PC-3 (cell line): ENCODE measurements around the gene LYRM9. TPM values are rescaled to one million over a fixed set of nuclear protein-coding genes. Genes with fewer than 3 reads are reported as not detected.
"Not testable (repeated sequence)": the region's sequence is repeated elsewhere in the genome, so short reads cannot be mapped to it uniquely, and the experiment has no call there.

ENCODE experiments used
- ATAC-seq: fragments of 200-7000 bp; cut with Tn5 transposase; 2 replicates; pipeline ENCODE4 v1.9.1; 2020; ENCODE audit warnings: mild to moderate bottlenecking, moderate library complexity
- BruUV-seq: library from RNA; stranded (reverse); fragments of 400-500 nt; replicated peaks from 2 replicates; lab custom pipeline; 2021; lab: Mats Ljungman, UMichigan
- CTCF ChIA-PET: fragments of 300-600 bp; sonication (Branson Sonifier 250); formaldehyde crosslinking; loops from one replicate; lab custom pipeline; 2022; ENCODE audit warnings: antibody characterized with exemption; lab: Charles Lee
- POLR2A ChIA-PET: fragments of 300-600 bp; sonication (Branson Sonifier 250); formaldehyde crosslinking; loops from one replicate; lab custom pipeline; 2022; ENCODE audit warnings: antibody characterized with exemption; ENCODE audit not compliant: unreplicated experiment; lab: Charles Lee
- DNase-seq: peaks from one replicate; pipeline ENCODE4 v3.0.0-alpha.2; 2015
- H2AFZ ChIP-seq: fragments of 300-600 bp; sonication (generic); 2 replicates; pipeline ENCODE4 v1.6.0; 2016; ENCODE audit warnings: antibody characterized with exemption, low read length
- H3F3A ChIP-seq: fragments of 300-600 bp; sonication (generic); one replicate; pipeline ENCODE4 v1.6.0; 2017; ENCODE audit warnings: antibody characterized with exemption, low read length, control low read depth, mild to moderate bottlenecking; ENCODE audit not compliant: unreplicated experiment
- H3K27ac ChIP-seq: fragments of 300-600 bp; sonication (generic); 2 replicates; pipeline ENCODE4 v1.5.1; 2016; ENCODE audit warnings: mild to moderate bottlenecking, low read length
- H3K27me3 ChIP-seq: fragments of 300-600 bp; sonication (generic); 2 replicates; pipeline ENCODE4 v1.6.1; 2016; ENCODE audit warnings: low read length, mixed read lengths
- H3K36me3 ChIP-seq: fragments of 300-600 bp; sonication (generic); 2 replicates; pipeline ENCODE4 v1.6.1; 2016; ENCODE audit warnings: low read depth, mixed run types, low read length, mixed read lengths
- H3K4me1 ChIP-seq: fragments of 300-600 bp; sonication (generic); 2 replicates; pipeline ENCODE4 v1.5.1; 2016; ENCODE audit warnings: low read length; ENCODE audit not compliant: insufficient read depth
- H3K4me2 ChIP-seq: fragments of 300-600 bp; sonication (generic); 2 replicates; pipeline ENCODE4 v1.6.0; 2016; ENCODE audit warnings: low read length
- H3K4me3 ChIP-seq: fragments of 300-600 bp; sonication (generic); 2 replicates; pipeline ENCODE4 v1.5.1; 2016; ENCODE audit warnings: mild to moderate bottlenecking, low read length, mixed read lengths
- H3K79me2 ChIP-seq: fragments of 300-600 bp; sonication (generic); 2 replicates; pipeline ENCODE4 v1.6.1; 2017; ENCODE audit warnings: low read length, mixed read lengths
- H3K9ac ChIP-seq: fragments of 300-600 bp; sonication (generic); 2 replicates; pipeline ENCODE4 v1.6.0; 2016; ENCODE audit warnings: mild to moderate bottlenecking, low read length
- H3K9me2 ChIP-seq: fragments of 300-600 bp; sonication (generic); replicated peaks from 2 replicates; pipeline ENCODE4 v1.6.1; 2016; ENCODE audit warnings: mixed run types, low read length, mixed read lengths
- H3K9me3 ChIP-seq: fragments of 300-600 bp; sonication (generic); 2 replicates; pipeline ENCODE4 v1.6.1; 2016; ENCODE audit warnings: low read length, mixed read lengths
- H4K20me1 ChIP-seq: fragments of 300-600 bp; sonication (generic); 2 replicates; pipeline ENCODE4 v1.6.1; 2016; ENCODE audit warnings: low read length, mixed read lengths
- EZH2 ChIP-seq: fragments of 300-600 bp; sonication (generic); IDR thresholded peaks from one replicate; pipeline ENCODE4 v1.6.1; 2017; ENCODE audit warnings: antibody characterized with exemption, mild to moderate bottlenecking, low read length; ENCODE audit not compliant: unreplicated experiment
- EZH2phosphoT487 ChIP-seq: fragments of 300-600 bp; sonication (generic); IDR thresholded peaks from 2 replicates; pipeline ENCODE4 v1.6.1; 2018; ENCODE audit warnings: mild to moderate bottlenecking, antibody characterized with exemption, low read length, borderline replicate concordance
- intact Hi-C: fragments of 100-400 bp; cut with micrococcal nuclease; formaldehyde crosslinking; loops from 2 replicates; pipeline ENCODE4 v1.9.0; 2023
- total RNA-seq: library from RNA; depleted of rRNA; stranded (reverse); fragments of >200 nt; gene quantifications from 2 replicates; pipeline ENCODE4 v1.2.3, GENCODE V29; 2014
- TF ChIP-seq, protein P1 (sequence below): fragments of 300-600 bp; sonication (generic); conservative IDR thresholded peaks from 2 replicates; pipeline ENCODE4 v1.5.1; 2017; ENCODE audit warnings: antibody characterized with exemption, low read depth, mild to moderate bottlenecking, low read length

LYRM9 gene
- total RNA-seq, 1 experiment from 2014 or later = 0.58 TPM

DNA sequence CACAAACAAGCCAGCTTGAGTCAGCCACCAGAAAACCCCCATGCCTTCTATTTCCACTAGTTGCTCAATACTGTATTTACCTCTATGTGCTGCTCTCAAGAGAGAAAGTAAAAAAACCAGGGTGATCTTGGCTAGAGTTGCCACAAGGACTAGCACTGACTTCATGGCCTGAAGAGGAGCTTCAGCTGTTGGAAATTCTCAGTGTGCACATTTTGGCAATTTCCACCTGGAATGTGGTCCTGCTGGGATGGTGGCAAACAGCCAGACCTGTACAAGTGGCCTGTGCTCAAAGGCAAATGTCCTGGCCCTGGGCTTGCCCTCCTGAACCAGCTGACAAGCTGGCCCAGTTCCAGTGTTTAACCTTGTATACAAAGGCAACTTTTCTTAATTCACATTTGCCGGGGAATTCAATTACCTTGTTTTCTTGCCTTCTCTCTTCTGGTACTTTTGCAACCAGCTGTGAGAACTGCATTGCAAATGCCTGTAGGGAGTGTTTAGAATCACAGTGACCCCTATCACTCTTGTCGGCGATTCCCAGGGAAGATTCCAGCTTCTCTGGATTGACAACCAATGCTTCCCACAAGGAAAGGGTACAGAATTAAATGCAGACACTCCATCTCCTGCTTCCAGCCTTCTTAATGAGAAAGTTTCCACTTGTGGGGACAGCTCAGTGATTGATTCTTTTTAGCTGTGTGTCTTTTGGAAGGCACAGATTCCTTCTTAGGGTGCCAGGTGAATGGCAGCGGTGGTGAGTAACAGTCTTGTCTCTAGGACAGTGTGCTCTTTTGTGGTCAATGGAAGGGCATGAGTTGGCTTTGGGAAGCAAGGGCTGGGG is 53.4 kb downstream of the LYRM9 start:
- H3K4me1 ChIP-seq, CTCF ChIA-PET, POLR2A ChIA-PET, H3K9me3 ChIP-seq, H3K27me3 ChIP-seq, ATAC-seq, H3K36me3 ChIP-seq, H3F3A ChIP-seq, intact Hi-C loops, H3K27ac ChIP-seq, DNase-seq, H3K4me2 ChIP-seq, BruUV-seq, H3K4me3 ChIP-seq, H3K9ac ChIP-seq, H3K9me2 ChIP-seq, H2AFZ ChIP-seq, H4K20me1 ChIP-seq, H3K79me2 ChIP-seq: not testable (repeated sequence)

DNA sequence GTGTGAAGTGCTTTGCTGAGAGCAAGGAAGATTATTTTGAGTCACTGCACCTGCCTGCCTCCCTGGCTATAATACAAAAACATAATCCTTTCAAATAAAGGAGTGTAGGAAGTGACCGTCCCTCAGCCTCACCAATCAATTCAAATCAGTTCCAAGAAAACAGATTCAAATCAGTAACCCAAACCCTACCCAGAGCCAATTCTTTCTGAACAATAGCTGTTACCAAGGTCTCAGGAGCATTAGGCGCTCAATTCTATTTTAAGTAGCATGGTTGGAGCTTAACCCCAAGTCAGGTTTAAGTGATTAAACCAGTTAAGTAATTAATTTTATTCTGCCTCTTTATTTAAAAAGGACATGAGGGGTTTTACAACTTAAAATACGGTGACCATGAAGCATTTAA is 54.6 kb downstream of the LYRM9 start:
- H2AFZ ChIP-seq, CTCF ChIA-PET, H3K4me2 ChIP-seq, H3K9me2 ChIP-seq, H3K4me1 ChIP-seq, H3K9me3 ChIP-seq, H3F3A ChIP-seq, DNase-seq, POLR2A ChIA-PET, H3K36me3 ChIP-seq, ATAC-seq, H3K79me2 ChIP-seq, H4K20me1 ChIP-seq, H3K27ac ChIP-seq, intact Hi-C loops, H3K27me3 ChIP-seq, H3K4me3 ChIP-seq, H3K9ac ChIP-seq, BruUV-seq: not testable (repeated sequence)

DNA sequence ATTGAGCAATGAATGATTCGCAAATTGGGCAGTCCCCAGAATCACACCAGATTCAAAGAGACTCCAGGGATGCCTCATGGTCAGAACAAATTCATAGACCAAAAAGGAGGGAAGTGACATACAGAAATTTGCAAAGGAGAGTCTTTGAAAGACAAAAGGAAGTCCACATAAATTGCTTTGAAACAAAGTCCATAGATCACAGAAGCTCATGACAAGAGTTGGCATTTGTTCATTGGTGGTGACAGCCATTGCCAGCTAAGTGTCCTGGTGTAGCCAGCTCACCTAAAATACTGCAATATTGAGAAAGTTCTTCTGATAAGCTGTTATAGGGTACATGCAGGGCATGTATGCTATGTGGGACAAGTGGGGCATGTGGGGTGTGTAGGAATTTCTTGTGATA is 55.4 kb downstream of the LYRM9 start:
- CTCF ChIA-PET, POLR2A ChIA-PET, ATAC-seq, H3K79me2 ChIP-seq, H3K9me3 ChIP-seq, BruUV-seq, H2AFZ ChIP-seq, H3K9ac ChIP-seq, H3K4me1 ChIP-seq, DNase-seq, H3K27me3 ChIP-seq, H3K36me3 ChIP-seq, H3K9me2 ChIP-seq, H4K20me1 ChIP-seq, H3K4me3 ChIP-seq, intact Hi-C loops, H3F3A ChIP-seq, H3K4me2 ChIP-seq, H3K27ac ChIP-seq: not testable (repeated sequence)

DNA sequence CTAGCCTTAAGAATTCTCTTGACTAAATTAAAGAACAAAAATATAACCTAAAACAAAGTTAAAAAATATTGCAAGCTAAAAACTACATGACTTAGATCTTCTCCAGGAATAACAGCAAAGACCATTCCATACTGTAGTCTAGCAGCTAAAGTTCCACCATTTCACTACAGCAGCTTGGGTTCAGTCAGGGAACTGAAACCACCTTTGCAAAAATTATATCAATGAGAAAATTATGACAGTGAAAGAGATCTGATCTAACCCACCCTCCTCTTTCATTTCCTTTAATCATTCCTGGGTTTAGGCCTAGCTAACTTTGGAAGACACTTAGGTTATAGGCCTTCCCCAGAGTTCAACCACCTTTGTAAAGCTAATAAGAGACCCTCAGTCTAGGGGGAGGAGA is 56.5 kb downstream of the LYRM9 start:
- Histone ChIP-seq H3K27ac (no peak overlapping the region), H3K4me1 (no peaks in the 10 kb centered on the region), H3K9me3 (no peaks in the 10 kb centered on the region), H3K9ac (no peak overlapping the region), H3K79me2 (no peaks in the 10 kb centered on the region), H3K9me2 (no peaks in the 10 kb centered on the region), H3K4me2 (no peak overlapping the region), H3K27me3 (no peaks in the 10 kb centered on the region), H3K36me3 (no peaks in the 10 kb centered on the region), H3K4me3 (no peak overlapping the region), H3F3A (no peaks in the 10 kb centered on the region), H2AFZ (no peak overlapping the region), H4K20me1 (no peaks in the 10 kb centered on the region)
- intact Hi-C loops = no loop called here
- TF ChIP-seq, protein P1, sequence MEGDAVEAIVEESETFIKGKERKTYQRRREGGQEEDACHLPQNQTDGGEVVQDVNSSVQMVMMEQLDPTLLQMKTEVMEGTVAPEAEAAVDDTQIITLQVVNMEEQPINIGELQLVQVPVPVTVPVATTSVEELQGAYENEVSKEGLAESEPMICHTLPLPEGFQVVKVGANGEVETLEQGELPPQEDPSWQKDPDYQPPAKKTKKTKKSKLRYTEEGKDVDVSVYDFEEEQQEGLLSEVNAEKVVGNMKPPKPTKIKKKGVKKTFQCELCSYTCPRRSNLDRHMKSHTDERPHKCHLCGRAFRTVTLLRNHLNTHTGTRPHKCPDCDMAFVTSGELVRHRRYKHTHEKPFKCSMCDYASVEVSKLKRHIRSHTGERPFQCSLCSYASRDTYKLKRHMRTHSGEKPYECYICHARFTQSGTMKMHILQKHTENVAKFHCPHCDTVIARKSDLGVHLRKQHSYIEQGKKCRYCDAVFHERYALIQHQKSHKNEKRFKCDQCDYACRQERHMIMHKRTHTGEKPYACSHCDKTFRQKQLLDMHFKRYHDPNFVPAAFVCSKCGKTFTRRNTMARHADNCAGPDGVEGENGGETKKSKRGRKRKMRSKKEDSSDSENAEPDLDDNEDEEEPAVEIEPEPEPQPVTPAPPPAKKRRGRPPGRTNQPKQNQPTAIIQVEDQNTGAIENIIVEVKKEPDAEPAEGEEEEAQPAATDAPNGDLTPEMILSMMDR = no peak
- TF ChIP-seq EZH2 (no peak), EZH2phosphoT487 (no peak)
- no TSS peak for BruUV-seq
- ChIA-PET POLR2A (no interaction called here), CTCF (no interaction called here)
- DNase-seq = no peak
- ATAC-seq = no peak
